AG09319 (cell line): ENCODE measurements around the gene PINLYP.
"Not testable (repeated sequence)": the region's sequence is repeated elsewhere in the genome, so short reads cannot be mapped to it uniquely, and the experiment has no call there.

Experiments
- DNase-seq: peaks from one replicate; pipeline ENCODE4 v3.0.0-alpha.2; 2010; ENCODE audit warnings: low read depth; ENCODE audit errors: extremely low read depth
- CTCF ChIP-seq: IDR thresholded peaks from 2 replicates; pipeline ENCODE4 v1.5.1; 2011; ENCODE audit warnings: low read depth, mild to moderate bottlenecking, inconsistent platforms, low read length, moderate library complexity

Gene PINLYP

GRCh38 chr19:43575955-43576878, 616 bp downstream of the PINLYP start:
- no peak for TF ChIP-seq CTCF
- DNase-seq: no peak

- DNase-seq: no peak
- no peak for TF ChIP-seq CTCF
Observed at GRCh38 chr19:43578787-43579186, 3.2 kb downstream of the PINLYP start.

- DNase-seq: no peak
- no peak for TF ChIP-seq CTCF
Observed at GRCh38 chr19:43581467-43581866, 5.9 kb downstream of the PINLYP start.

- no peak for TF ChIP-seq CTCF
- no peak for DNase-seq
Observed at GRCh38 chr19:43582495-43582894, 6.9 kb downstream of the PINLYP start.

GRCh38 chr19:43584484-43584883, 8.9 kb downstream of the PINLYP start:
- no peak for DNase-seq
- no peak for TF ChIP-seq CTCF

- TF ChIP-seq CTCF: no peak
- no peak for DNase-seq
Observed at GRCh38 chr19:43586346-43586745, 10.7 kb downstream of the PINLYP start.

- DNase-seq: not testable (repeated sequence)
Observed at GRCh38 chr19:43587029-43587428, 11.4 kb downstream of the PINLYP start.

GRCh38 chr19:43589277-43589676, 13.7 kb downstream of the PINLYP start:
- DNase-seq: no peak
- no peak for TF ChIP-seq CTCF
